Fibroblast of skin of left biceps (primary cell): Measurements from ENCODE around the gene A4GALT.

ENCODE experiments used
- DNase-seq, 2 experiments: peaks; one replicate each; pipeline ENCODE4 v3.0.0-alpha.2; 2013; ENCODE audit warnings: low read depth in 2 of 2

Gene A4GALT

GRCh38 chr22:42701694-42702093 lies 19.0 kb downstream of the A4GALT start:
- DNase-seq, result no peak

- DNase-seq, result no peak
Measured at GRCh38 chr22:42700901-42701300, 19.8 kb downstream of the A4GALT start.

- no peak for DNase-seq
Measured at GRCh38 chr22:42700355-42700754, 20.3 kb downstream of the A4GALT start.

GRCh38 chr22:42699976-42700352 lies 20.7 kb downstream of the A4GALT start:
- DNase-seq, result no peak

GRCh38 chr22:42699281-42699975 lies 21.2 kb downstream of the A4GALT start:
- no peak for DNase-seq

GRCh38 chr22:42697542-42698013 lies 23.1 kb downstream of the A4GALT start:
- peak in 1 of 2 experiments; percentile 39 for DNase-seq

- DNase-seq, result no peak
Measured at GRCh38 chr22:42696331-42696967, 24.2 kb downstream of the A4GALT start.

- no peak for DNase-seq
Measured at GRCh38 chr22:42695294-42695693, 25.4 kb downstream of the A4GALT start.

GRCh38 chr22:42693763-42694683 lies 26.6 kb downstream of the A4GALT start:
- no peak for DNase-seq

- DNase-seq, result no peak
Measured at GRCh38 chr22:42693055-42693762, 27.5 kb downstream of the A4GALT start.

- no peak for DNase-seq
Measured at GRCh38 chr22:42692239-42693054, 28.2 kb downstream of the A4GALT start.

GRCh38 chr22:42691440-42691839 lies 29.2 kb downstream of the A4GALT start:
- DNase-seq, result no peak

- DNase-seq, result peak; percentile 72
Measured at GRCh38 chr22:42688241-42689211, 32.1 kb downstream of the A4GALT start.

GRCh38 chr22:42686756-42687491 lies 33.7 kb downstream of the A4GALT start:
- no peak for DNase-seq

GRCh38 chr22:42685941-42686653 lies 34.6 kb downstream of the A4GALT start:
- no peak for DNase-seq

GRCh38 chr22:42684462-42685195 lies 36.0 kb downstream of the A4GALT start:
- DNase-seq, result no peak

GRCh38 chr22:42683578-42684283 lies 36.9 kb downstream of the A4GALT start:
- DNase-seq, result no peak
